Activated T-cell treated with anti-CD3 and anti-CD28 coated beads for 48 hours (primary cell): ENCODE data around the gene HYDIN.

Source experiments
- DNase-seq: peaks from one replicate; pipeline ENCODE4 v3.0.0-alpha.2; 2020; ENCODE audit warnings: low read depth

Gene HYDIN

GRCh38 chr16:70760221-70760620 lies 470.3 kb downstream of the HYDIN start:
- DNase-seq: no peak

GRCh38 chr16:70759666-70760065 lies 470.9 kb downstream of the HYDIN start:
- DNase-seq: no peak

- DNase-seq: no peak
Measured at GRCh38 chr16:70758786-70759185, 471.7 kb downstream of the HYDIN start.
